Stimulated activated CD8-positive, alpha-beta memory T cell treated with anti-CD3 and anti-CD28 coated beads, Interleukin-2, amount 100 ng/mL, for 1 hour (primary cell): ENCODE measurements around the gene C12orf56.
"Not testable (repeated sequence)": the region's sequence is repeated elsewhere in the genome, so short reads cannot be mapped to it uniquely, and the experiment has no call there.

Source experiments
- DNase-seq, 2 donors: peaks; one replicate each; pipeline ENCODE4 v3.0.0-alpha.2; 2020; ENCODE audit warnings: low read depth in 2 of 2

The C12orf56 gene

DNA sequence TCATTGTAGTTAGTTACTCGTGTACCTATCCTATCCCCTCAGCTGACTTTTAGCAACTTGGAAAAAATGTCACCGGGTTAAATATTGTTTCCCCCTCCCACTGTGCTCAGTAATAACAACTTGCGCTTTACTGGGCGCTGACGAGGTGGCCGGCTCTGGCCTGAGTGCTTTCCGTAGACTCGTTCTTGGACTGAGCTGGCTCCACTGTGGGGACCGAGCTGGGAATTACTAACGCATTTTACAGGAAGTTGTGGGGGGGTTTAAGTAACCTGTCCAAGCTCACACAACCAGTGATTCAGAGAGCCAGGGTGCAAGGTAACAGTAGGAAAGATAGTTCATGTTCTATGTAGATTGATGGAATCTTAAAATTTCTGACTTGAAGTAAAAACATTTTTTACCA is 86.0 kb downstream of the C12orf56 start:
- no peak for DNase-seq

DNA sequence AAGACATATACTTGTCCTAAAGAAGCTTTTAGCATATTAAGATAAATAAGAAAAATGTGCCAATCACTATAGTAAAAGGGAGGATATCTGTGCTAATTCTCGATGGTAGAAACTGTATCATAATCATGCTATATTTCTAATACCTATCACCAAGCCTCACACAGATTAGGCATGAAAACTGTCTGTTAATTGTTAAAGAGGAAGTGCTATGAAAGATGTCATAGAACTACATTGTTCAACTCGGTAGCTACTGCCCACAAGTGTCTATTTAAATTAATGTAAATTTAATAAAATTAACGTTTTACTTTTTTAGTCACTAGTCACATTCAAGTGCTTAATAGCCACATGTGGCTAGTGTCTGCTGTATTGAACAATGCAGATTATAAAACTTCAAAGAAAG is 90.9 kb downstream of the C12orf56 start:
- DNase-seq: no peak

DNA sequence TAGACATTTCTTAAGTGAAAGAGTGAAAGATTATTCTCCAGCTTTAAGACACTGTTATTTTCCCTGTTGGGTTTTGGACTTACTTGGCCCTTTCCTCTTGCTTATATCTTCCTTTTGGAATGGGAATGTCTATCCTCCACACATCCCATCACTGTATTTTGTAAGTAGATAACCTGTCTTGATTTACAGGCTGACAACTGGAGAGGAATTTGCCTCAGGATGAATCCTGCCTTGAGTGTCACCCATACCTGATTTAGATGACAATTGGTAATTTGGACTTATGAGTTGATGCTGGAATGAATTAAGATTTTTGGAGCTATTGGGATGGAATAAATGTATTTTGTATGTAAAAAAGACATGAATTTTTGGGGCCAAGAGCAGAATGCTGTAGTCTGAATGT is 94.3 kb downstream of the C12orf56 start:
- DNase-seq: no peak

DNA sequence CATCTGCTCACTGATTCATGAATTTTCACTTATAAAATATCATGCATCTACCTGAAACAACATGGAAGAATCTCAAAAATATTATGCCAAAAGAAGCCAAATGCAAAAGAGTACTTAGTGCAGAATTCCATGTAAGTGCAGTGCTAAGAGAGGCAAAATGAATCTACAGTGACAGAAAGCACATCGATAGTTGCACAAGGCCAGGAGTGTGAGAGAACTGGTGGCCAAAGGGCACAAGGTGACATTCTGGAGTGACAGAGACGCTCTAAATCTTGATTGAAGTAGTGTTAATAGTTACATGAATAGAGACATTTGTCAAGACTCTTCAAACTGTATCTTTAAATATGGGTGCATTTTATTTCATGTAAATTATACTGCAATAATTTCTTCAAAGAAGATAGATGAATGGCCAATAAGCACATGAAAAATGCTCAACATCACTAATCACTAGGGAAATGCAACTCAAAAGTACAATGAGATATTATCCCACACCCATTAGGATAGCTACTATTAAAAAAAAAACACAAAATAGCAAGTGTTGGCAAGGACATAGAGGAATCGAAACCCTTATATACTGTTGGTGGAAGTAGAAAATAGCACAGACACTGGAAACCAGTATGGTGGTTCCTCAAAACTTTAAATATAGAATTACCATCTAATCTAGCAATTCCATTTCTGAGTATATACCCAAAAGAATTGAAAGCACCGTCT is 96.7 kb downstream of the C12orf56 start:
- DNase-seq: no peak

DNA sequence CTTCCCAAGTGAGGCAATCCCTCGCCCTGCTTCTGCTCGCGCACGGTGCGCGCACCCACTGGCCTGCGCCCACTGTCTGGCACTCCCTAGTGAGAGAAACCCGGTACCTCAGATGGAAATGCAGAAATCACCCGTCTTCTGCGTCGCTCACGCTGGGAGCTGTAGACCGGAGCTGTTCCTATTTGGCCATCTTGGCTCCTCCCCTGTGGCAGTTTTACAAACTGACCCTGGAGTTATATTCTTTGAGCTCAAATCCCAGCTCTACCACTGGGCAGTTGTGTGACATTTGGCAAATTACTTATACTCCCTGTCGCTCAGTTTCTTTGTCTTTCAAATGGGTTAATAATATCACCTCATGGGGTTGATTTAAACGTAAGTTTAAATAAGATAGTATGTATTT is 97.4 kb downstream of the C12orf56 start:
- not testable (repeated sequence) for DNase-seq

DNA sequence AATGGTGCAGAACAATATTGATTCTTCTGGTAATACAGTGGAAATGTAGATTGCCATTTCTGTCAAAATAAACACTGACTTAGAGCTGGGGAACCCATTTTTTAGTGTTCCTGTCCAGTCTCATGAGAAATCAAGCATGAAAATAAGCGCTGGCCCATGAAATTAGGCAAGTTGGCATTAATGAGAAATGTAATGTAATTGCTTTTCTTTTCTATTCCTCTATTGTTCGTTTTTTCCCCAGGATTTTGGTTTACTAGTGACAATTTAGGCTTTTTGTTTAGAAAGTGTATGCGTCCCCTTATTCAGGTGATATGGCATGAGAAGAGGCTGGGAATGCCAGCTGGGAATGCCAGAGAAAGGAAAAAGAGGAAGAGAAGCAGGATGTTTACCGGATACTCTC is 104.0 kb downstream of the C12orf56 start:
- DNase-seq: no peak

DNA sequence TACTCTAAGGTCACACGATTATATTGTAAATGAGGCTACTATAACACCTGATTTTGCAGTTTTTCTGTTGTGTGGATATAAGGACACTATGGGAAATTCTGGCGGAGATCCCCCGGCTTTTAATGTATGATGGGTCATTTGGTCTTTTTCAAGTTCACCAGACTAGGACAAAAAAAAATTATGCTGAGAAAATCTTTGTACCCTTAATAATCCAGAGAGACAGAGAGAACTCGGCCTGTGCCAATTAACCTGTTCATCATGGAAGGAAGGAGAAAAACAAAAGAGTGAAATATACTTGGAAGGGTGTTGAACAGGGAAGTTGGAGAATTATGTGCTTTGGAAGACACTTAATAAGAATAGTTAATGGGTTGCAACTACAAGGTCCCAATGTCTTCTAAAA is 106.3 kb downstream of the C12orf56 start:
- DNase-seq: no peak

DNA sequence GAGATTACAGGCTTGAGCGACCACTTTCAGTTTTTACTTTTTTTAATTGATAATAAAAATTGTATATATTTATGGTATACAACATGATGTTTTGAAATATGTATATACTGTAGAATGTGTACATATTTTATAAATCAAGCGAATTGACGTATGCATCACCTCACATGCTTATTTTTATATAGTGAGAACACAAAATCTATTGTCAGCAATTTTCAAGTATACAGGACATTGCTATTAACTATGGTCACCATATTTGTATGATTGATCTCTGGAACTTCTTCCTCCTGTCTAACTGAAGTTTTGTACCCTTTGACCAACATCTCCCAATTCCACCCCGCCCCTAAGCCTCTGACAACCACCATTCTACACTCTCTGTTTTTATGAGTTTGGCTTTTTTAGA is 112.1 kb downstream of the C12orf56 start:
- DNase-seq: no peak

DNA sequence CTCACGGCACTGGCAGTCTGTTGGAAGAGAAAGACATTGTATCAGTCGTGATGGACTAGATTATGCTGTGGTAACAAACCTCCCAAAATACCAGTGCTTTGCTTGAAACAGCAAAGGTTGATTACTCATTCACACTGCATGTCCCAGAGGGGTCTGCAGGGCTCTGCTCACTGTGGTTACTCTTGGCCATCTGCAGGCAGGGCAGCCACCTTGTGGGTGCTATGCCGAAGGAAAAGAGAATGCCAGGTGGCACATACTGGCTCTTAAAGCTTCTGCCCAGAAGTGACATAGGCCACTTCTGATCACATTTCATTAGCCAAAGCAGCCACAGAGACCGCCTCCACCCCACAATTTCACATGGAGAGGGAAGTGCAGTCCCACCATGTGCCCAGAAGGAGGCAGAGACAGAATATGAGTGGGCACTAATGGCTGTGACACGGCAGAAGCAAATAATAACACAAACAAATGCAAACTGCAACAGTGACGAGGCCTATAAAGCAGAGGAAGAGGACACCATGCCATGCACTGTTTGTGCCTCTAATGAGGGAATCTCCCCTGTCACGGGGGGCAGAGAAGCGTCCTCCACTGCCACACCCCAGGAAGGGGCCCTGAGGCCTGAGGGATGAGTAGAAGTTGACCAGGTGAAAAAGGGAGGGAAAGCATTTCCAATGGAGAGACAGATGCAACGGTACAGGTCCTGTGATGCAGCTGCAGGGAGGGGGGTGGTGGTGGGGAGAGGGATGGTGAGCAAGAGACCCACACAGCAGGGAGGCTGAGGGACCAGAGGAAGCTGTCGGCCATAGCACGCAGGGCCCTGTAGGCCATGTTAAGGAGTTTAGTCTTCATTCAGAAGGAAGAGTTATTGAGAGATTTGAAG is 116.8 kb downstream of the C12orf56 start:
- DNase-seq: no peak

DNA sequence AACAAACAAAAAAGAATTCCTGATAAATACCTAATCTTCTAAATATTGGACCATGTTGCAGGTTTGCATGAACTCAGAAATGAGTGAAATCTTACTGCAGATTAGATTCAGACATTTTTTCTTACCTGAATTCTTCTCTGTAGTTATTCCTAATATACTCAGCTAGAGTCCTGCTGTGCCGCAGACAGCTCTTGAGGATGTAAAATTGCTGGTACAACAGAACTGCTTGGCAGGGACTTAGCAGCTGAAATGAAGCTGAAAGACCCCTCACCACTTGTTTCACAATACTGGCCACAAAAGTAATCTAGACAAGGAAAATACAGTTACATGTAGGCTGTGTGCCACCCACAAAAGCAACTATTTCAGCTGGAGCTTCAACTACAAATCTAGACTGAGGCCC is 120.1 kb downstream of the C12orf56 start:
- DNase-seq: no peak

DNA sequence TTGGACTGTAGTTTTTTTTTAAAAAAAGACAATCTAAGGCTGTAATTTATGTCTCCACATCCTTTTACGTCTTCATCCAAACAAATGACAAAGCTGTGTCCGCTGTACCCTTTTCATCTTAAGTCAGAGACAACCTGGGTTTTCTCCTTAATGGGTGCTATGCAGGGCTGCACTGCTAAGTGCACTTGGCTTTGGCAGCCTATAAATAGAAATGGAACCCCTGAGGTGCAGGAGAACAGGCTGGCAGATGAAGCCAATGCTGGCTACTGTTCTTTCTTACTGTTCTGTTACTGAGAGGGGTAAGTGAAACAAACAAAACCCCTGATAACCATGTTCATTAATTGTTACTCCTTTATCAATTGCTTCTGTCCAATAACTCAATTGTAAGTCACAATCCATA is 121.4 kb downstream of the C12orf56 start:
- DNase-seq: no peak

DNA sequence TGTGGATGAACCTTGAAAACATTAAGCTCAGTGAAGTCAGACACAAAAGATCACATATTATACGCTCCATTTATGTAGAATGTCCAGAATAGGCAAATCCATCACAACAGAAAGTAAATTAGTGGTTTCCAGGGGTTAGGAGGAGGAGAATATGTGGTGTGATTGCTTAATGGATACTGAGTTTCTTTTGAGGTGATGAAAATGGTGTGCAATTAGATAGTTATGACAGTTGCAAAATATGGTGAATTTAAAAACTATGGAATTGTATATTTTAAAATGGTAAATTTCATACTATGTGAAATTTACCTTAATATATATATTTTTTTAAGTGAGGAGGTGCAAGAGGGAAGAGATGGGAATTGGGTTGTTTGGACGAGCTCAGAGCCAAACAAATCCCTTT is 122.1 kb downstream of the C12orf56 start:
- no peak for DNase-seq

DNA sequence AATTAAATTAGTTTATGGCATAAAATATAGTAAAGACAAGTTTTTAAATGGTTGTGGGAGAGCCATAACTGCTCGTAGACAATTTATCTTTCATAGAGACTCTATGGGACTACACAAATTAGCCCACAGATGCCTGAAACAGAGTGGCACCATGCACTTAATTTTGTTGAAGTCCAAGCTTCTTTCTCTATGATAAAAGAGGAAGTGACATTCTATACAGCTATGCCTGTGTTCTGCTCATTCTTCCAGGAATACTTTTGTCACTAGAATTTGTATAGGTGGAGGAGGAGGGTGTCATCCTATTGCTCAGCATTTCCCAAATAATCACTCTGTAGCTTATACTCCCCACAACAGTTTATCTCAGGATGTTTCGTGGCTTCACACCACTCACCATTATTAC is 124.7 kb downstream of the C12orf56 start:
- no peak for DNase-seq

DNA sequence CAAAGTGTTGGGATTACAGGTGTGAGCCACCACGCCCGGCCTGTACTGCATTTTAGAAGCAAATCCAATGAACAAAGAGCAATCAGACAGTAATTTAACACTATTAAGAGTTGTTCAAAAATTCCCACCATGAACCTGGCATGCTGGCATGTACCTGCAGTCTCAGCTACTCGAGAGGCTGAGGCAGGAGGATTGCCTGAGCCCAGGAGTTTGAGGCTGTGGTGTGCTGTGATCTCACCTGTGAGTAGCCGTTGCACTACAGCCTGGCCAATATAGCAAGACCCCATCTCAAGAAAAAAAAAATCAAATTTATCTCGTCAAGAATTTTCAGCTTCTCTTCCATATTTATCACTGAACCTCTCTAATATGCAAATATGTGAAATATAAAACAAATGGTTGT is 128.7 kb downstream of the C12orf56 start:
- DNase-seq: no peak

DNA sequence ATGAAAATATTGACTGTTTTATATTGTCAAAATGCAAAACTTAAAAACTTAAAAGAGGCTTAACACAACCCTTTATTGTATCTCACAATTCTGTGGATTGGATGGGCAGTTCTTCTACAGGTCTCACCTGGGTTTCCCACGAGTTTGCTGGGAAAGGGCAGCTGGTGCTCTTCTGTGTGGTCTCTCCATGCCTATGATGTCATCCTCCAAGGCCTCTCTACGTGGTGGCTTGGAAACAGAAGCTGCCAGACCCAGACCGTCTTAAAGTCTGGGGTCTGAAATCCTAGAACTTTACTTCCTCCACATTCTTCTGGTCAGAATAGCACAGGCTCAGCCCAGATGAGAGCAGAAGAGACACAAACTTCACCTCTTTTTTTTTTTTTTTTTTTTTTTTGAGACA is 132.0 kb downstream of the C12orf56 start:
- no peak for DNase-seq

DNA sequence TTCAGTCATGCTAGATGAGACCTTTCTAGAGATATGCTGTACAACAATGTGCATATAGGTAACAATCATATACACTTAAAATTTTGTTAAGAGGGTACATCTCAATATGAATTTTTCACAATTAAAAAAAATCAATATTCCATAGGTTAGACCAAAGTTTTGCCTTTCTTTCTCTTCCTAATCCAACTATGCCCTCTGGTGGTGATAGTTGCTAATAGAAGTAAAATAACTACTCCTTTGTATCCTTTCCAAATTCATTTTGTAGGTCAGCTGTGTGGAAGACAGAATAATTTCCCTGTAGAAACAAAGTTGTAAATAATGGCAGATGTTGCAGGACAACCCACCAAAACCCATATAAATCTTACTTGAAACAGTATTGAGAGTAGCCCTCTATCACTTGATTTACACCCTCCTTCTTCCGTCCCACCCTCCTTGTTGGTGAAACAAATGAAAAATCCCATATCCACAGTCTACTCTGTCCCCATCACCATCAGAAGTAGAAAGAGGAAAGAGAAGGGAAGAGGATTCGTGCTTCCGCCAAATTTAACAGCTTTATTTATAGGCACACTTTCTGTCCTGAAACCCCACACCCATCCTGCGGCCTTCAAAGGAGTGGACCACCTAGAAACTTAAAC is 134.3 kb downstream of the C12orf56 start:
- no peak for DNase-seq

DNA sequence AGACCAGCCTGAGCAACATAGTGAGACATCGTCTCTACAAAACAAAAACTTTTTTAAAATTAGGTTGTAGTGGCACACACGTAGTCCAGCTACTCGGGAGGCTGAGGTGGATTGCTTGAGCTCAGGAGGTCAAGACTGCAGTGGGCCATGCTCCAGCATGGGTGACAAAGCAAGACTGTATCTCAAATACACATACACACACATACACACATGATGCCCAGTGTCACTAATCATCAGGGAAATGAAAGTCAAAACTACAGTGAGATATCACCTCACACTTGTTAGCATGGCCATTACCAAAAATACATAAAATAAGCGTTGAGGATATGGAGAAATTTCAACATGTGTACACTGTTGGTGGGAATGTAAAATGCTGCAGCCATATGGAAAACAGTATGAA is 135.3 kb downstream of the C12orf56 start:
- DNase-seq: no peak

DNA sequence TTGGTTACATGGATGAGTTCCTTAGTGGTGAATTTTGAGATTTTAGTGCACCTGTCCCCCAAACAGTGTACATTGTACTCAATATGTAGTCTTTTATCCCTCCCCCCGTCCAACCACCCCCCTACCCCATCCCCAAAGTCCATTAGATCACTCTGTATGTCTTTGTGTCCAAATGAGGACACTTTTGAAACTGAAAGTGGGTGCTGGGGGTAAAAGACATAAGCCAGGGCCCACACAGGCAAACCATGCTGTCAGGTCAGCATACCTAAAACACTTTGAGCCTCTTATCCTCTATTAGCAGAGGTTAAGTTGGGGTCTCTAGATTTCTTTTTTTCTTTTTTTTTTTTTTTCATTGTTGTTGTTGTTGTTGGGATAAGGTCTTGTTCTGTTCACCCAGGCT is 137.2 kb downstream of the C12orf56 start:
- no peak for DNase-seq

DNA sequence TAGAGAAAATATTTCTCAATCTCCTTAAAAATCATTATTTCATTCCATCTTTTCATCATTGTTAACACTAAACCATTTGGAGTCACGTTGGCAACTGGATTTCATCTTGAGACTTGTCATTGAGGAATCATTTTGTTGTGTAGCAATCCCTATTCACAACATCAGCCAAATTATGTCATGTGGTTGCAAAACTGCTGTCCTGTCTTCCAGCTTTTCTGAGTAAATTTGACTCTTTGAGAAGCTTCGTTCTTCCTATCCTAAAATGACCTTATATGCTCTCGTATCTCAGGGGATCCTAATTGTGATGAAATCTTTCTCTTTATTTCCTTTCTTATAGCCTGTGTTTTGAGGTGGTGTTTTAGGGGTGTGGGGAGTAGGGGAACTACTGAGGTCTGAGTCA is 137.9 kb downstream of the C12orf56 start:
- DNase-seq: no peak

DNA sequence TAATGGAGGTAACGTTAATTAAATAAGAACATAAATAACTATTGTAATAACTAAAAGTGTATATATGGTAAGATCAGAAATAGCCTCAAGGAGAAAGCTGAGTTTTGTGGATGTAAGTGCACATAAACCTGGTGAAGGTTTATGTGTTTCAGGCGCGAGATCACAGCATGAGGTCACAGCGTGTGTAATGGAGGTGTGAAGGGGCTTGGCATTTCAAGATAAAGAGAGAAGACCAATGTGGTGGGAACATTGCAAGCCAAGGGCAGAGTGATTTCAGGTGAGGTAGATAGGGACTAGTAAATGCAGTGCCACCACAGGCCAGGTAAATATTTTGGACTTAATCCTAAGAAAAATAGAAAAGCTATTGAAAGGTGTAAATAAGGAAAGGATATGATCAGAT is 146.7 kb downstream of the C12orf56 start:
- DNase-seq: no peak

DNA sequence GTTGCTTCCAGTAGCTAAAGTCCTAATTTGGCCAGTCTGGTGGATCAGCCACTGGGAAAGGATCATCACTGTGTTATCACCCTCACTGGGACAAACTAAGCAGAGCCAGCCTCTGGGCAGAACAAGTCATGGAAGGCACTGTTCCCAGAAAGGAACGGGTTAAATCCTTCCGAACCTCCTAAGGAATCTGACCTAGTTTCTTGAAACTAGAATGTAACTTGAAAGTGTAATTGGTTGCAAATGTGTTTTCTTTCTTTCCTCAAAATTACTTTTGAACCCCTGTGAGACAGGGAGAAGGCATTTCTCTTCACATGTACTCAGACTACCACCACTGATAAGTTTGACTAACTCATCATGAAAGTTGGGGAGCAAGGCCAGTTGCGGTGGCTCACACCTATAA is 149.8 kb downstream of the C12orf56 start:
- DNase-seq: no peak

DNA sequence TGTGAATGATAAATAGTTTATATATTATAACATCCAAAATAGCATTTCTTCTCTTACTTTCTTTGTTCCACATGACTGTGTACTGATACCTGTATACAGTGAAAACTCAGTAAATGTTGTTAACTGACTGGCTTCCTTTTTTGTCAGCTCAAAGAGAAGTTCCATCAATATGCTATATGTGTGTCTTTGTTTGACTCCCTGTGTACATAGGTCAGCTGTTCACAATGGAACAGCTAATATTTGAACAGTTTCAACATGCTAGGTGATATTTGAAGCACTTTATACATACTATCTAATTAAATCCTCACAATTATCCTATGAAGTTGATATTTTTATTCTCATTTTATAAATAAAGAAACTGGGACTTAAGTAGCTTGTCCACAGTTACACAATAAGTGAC is 153.2 kb downstream of the C12orf56 start:
- DNase-seq: no peak

DNA sequence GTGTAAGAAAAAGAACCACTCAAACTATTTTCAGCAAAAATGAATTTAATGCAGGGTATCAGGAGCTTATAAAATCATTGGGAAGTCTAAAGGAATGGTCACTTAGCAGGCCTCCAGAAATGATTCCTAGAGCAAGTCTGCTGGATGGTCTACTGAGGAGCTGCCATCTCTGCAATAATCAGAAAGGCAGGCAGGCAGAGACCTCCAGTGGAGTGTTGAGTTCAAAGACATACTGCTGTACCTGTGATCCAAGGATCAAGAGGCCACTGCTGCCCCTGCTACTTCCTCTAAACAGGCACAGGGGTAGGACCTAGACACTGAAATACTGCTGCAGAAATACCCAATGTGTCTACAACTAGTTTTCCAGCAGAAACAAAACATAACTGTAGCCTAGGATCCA is 154.0 kb downstream of the C12orf56 start:
- no peak for DNase-seq
